Measurements from ENCODE around the gene GRIK3.
A peak's percentile ranks its signal among the peaks of the same experiment; 100 is the strongest.

Gene GRIK3

DNA sequence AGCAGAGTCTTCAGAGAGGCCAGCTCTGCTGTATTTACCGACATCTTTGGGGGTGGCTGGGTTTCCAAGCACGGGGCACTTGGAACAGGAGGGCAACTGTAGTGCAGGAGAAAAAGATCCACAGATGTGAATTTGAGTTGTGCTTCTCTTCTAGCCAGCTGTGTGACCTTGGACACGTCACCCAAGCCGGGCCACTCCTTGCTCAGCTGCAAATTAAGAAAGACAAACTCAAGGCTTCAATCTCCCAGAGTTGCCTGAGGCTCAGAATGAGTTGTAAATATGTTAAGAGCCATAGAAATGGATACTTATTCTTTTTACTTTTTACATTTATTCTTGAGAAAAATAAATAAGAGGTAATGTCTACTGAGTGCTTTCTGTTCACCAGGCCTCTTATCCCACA is 24.3 kb downstream of the GRIK3 start:
- DNase-seq: no peak

DNA sequence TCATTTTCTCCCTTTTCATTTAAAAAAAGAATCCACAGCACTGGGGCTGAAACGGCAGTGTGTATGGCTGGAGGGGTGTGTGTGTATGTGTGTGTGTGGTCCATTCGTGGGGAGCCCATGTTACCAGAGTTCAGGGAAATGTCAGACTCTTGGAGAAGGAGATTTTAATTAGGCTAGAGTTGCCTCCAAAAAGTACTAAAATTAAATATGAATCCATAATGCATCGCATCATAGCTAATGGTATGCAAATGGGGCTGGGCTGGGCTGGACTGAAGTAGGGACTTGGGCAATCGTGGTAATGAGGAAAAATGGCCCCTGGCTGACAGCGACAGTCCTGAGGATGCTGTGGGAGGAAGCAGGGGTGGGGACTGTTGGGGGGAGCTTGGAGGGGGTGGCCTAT is 24.8 kb downstream of the GRIK3 start:
- no peak for DNase-seq

DNA sequence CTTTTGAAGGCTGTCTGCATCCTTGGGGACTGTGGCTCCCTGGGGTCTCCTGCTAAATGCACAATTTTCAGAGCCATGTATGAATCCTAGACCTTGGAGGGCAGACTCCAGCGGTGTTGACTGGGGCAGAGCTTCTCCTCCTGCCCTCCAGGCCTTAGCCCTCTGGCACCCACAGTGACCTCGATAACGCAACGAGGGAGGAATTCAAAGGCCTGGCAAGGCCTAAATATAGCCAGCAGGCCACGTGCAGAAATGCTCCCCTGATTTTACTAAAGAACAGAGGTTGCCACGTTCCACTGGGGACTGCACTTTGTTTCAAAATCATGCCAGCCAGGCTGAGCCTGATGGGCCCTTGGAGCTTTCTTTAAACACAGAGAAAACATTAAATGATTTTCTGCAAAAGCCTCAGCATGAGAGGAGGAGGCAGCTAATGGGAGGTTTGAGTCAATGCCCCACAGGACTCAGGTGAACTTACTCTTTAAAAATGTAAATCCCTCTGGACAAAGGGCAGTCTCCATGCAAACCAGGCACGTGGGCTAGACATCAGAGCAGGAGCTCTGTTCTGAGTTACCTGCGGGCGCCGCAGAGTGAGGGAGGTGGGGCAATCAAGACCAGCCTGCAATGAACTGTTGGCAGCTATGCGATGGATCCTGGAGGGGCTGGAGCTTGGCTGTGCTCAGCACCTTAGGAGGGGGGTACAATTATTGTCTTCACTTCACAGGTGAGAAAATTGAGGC is 28.0 kb downstream of the GRIK3 start:
- no peak for DNase-seq

DNA sequence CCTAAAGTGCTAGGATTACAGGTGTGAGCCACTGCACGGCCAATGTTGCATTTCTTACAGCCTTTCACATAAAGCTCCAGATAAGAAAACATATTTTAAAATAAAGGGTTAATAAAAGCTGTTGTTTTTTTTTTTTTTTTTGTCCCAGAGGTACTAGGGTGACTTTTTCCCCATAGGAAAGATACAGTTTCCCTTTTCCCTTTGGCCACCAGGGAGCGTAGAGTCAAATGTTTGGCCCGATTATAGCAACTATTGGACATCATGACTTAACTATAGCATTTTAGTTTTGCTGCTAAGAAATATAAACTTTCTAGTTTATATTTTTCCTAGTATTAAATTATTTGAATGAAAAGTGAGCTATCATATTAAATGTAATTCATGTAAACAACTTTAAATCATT is 31.4 kb downstream of the GRIK3 start:
- DNase-seq: no peak

DNA sequence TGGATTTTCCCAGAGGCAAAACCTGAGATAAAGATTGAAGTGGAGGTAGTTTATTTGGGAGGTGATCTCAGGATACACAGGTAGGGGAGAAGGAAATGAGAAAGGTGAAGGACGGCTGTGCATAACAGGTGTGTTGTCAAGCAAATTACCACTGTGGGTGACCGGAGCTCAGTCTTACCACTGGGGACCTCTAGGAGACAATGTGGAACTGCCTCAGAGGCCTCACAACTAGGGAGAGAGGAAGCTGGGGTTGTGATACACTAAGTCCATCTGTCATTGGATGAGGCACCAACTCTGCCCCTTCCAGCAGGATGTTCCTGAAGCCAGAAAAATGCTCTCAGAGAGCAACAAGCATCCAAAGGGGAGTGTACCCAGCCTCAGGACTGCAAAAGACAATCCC is 32.6 kb downstream of the GRIK3 start:
- peak in 1 of 2 experiments; percentile 38 for DNase-seq

DNA sequence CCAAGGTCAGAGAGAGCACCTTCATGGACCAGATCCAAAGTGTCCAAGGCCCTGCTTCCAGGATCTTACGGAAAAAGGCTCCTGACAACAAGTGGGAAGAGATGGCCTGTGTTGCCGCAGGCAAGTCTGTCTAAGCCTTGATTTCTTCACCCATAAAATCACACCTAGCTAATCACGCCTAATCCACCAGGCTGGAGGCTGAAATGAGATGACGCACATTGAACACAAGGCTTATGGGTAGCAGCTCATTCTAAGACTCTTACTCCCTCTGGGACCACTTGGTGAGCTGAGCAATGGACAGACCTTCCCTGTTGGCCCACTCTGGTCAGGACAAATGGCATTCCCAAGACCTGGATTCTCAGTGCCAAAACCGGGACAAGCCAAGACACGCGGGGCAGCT is 38.2 kb downstream of the GRIK3 start:
- no peak for DNase-seq

DNA sequence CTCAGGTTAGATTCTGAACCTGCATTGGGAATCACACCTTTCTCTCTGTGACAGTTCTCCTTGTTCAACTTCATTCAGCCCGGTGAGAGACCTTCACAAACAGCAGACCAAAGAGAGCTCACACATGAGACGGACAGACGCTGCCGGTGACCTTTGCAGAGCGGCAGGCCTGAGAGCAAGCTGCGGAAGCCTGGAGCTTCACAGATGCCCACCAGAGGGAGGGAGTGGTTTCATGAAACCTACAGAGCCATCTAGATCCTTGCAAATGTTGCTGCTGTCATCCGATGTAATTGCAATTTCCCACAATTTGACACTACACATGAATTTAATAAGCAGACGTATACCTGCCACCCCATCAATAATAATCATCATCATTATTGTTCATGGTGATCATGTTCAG is 39.4 kb downstream of the GRIK3 start:
- DNase-seq: no peak

DNA sequence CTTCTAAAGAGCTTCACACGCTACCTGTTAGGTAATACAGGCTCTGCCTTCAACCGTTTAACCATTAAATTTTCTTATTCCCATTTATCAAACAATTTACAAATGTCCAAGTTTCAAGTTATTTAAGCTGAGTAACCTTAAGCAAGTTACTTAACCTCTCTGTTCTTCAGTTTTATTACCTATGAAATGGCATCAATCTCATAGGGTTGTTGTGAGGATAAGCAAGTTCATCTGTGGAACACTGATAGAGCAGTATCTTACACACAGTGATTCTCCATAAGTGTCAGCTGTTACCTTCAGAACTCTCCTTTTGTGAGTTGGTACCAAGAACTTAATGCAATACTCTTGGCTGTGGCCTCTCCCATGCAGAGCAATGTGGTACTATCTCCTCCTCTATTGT is 40.0 kb downstream of the GRIK3 start:
- DNase-seq: no peak

DNA sequence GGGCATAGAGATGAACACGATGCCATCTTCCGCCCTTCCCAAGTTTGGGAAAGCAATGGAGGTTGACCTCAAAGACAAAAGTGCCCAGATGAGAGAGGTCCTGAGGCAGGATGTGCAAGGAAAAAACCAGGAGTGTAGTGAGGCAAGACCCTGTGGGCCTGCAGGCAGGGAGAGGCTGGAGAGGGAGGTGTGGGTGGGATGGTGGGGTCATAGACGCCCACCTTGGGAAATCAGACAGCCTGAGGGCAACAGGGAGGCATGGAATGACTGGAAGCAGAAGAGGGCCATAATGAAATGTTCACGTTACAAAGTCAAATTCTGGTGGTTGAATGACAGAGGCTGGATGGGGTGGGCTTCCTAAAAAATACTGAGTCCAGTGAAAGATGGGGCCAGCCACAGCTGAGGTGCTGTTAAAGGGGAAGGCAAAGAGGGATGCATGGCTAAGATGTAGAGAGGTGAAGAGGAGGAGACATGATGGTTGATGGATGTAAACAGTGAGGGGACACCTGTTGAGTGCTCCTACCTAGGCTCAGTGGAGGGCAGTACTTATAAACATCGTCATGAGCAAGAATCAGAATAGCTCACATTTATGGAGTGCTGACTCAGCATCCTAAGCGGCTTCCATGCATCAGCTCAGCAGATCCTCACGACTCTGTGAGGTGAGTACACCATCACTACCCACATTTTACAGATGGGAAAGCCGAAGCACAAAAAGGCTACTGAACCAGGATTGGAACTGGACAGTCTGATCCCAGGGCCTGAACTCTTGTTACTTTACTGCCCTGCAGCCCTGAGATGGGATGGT is 42.0 kb downstream of the GRIK3 start:
- no peak for DNase-seq

DNA sequence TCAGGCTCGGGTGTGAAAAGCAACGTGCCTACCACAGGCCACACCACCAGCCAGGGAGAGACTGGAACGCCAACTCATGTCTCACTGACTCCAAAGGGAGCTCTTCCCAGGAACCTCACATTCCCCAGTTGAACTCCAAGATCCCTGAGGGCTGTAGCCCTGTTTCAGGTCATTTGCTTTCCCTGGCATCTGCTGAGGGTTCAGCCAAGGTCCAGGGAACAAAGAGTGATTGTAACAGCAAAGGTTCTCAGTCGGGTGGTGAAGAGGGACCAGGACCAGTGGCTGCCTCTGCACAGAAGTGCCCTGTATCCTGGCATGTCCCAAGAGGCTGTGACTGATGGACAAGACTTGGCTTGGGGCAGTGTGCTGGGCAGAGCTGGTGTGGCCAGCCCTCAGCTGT is 42.8 kb downstream of the GRIK3 start:
- no peak for DNase-seq

DNA sequence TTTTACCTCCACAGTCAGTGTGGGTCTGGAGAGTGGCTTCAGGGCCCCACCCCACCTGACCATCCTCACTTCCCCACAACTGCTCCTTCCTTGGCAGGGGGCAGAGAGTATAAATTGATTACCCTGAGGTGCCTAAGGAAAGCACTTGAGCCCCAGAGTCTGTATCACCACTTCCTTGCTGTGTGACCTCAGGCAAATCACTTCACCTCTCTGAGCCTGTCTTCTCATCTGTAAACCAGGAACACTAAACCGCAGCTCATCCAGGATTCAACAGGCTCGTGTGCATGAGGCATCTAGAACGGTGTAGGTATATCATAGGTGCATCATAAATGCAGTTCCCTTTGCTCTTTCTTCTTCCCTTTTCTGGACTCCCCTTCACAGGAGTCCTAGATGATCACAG is 43.4 kb downstream of the GRIK3 start:
- no peak for DNase-seq

DNA sequence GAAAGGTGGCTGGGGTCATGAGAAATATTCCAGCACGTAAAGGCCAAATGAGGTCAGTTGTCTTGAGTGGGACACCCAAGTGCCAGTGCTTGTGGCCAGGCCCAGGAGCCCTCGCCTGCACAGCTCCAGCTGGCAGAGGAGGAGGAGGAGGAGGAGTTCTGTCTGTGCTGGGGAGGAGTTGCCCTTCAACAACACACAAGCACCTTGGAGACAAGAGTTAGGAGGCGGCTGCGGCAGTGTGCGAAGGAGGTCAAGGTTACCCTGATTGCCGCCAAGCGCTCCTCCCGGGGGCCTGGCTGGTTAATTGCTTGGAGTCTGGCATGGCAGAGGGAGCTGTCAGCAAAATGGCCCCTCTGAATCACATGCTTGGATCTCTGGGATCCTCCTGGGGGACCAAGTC is 45.1 kb downstream of the GRIK3 start:
- no peak for DNase-seq

DNA sequence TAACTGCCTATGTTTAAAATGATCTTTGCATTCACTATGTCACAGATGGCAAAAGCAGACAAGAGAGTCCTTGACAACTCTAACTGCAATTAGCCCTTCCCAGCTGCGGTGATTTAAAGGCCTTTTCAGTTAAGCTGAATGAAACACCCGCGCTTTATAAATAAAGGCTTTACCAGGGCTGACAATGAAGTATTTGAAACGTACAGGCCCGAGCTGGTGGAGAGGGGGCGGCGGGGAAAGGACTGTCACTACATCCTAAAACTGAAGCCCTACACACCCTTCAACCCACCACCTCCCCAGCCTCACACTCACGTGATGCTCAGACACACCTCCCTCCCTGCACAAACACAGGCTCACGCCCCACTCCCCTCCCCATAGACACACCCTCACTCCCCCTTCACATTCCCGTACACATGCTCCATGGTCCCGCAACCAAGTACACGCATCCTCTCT is 45.5 kb downstream of the GRIK3 start:
- DNase-seq: no peak

DNA sequence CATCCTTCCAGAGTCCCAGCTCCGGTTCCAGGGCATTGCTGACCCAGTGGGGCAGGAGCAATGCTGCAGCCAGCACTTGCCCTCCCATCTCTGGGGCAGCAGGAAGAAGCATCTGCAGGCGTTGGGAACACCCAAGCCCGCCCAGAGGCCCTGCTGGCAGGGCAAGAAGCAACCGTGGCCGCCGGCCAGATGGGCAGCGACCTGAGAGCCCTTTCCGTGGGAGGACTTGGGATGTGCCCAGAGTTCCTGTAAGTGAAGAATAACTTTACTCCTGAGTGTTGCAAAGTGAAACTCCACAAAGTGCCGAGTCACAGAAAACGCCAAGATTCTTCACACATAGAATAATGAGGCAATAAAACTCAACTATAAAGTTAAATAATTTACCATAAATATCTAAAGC is 46.0 kb downstream of the GRIK3 start:
- DNase-seq: no peak

DNA sequence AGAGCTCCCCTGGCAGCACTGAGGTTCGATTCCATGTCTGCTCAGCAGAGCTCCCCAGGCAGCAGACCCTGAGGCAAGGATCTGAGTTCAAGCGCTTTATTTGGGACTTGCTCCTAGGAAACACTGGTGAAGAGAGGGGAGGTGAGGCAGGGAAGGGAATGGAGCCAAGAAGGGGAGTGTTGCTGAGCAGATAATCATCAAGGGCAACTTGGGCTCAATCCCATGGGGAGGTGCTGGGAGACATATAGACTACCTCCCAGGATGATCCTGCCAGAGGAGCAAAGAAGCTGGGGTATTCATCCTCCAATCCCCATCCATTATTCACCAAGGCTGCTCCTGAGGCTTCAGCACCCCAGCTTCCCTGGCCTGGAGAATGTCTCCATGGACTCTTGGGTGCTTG is 47.0 kb downstream of the GRIK3 start:
- no peak for DNase-seq

DNA sequence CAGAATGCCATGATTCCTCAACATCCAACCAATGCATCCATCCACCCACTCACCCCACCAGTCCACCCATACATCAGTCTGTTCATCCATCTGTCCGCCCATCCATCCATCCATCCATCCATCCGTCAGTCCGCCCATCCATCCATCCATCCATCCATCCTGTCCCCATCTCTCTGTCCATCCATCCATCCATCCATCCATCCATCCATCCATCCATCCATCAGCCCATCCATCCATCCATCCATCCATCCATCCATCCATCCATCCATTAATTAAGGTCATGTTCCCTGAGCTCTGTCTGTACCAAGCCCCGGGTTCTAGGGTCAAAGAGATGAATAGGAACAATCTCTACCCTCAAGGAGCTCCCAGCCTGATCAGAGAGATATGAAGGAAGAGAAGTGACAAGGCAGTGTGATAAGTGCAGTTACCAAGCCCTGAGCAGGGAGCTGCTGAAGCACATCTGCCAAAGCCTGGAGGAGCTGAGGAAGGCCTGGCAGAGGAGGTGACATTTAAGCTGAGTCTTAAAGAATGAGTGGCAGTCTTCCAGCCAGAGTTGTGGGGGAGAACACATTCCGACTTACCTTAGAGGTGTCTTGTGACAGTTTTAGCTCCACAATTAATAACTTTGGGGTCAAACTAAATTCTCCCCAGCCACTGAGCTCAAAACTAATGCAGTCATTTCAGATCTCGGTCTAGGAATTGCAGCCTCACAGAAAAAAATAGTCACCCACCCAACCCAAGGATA is 47.9 kb downstream of the GRIK3 start:
- no peak for DNase-seq

DNA sequence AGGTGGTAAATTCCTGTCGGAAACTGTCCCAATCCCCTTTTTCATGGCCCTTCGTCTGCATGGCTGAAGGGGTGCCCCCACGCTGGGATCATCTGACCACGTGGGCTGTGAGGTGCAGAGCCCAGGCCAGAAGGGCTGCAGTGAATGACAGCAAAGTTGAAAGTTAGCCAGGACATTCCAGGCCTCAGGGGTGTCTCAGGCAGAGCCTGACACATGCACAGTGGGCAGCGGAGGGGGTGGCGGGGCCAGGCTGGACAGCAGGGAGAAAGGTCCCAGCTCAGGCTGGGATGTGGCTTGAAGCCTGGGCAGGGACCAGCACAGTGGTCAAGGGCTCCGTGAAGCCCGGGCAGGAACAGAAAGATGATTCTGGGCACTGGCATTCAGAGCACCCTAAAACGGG is 49.6 kb downstream of the GRIK3 start:
- DNase-seq: no peak

DNA sequence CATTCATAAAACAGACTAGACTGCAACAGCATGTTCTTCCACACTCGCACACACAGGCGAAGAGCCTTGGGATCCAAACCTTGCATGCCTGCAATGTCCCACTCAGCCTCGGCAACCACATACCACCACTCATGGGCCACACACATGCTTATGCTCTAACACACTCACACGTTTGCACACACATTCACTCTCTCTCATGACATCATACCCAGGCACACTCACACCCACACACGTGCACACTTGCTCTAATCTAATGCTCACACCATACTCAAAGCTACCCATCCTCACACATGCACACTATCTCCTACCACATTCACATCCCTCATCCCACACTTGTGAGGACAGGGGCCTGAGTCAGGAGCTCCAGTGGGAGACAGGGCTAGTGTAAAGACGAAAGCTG is 50.3 kb downstream of the GRIK3 start:
- DNase-seq: no peak

DNA sequence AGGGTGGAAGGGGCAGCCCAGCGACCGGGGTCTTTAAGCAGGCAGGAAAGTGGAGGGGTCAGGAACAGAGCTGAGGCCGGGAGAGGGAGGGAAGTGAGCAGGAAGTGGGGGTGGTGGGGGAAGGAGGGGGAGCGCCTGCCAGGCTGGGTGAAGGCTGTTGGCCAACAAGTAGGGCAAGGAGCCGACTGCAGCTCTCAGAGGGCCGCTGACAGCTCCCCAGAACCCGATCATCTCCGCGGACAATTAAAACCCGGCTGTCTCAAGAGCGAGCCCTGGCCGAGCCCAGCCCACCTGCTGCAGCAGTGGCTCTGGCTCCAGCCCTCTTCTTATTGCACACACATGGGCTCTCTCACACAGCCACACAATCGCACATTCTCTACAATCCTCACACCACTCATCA is 51.6 kb downstream of the GRIK3 start:
- DNase-seq: peak; percentile 27 to 61

DNA sequence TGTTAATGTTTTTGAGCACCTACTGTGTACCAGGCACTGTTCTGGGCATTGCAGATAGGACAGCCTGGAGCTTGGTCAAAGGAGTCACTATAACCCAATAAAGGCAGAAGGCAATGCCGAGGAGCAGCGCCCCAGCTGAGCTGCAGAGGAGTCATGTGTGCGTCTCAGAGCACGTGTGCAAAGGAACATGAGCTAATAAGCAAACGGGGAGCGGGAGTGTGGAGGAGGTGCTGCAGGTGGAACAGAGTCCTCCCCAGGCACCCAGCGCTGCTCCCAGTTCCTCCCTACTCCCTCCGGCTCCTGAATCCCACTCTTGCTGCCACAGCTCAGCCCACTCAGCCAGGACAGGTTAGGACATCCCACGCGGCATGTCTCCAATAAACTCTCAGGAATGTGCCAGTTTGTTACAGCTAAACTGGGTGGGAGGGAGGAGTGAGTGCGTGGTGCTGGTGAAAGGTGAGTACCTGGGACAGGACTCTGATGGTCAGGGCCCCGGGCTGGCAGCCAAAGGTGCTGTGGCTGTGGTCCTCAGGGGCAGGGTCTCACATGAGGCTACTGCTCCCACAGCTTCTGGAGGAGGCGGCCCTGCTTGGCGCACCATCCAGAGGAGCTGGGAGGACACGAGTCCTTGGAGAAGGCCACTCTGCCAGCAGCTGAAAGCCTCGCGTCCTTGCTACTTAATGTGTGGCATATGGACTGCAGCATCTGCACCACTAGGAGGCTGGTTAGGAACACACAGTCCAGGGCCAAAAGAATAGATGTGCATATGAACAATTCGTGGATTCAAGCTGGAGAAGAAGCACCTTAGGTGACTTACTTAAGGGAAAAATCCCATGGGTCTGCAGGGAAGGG is 52.3 kb downstream of the GRIK3 start:
- peak in 1 of 2 experiments; percentile 78 for DNase-seq

DNA sequence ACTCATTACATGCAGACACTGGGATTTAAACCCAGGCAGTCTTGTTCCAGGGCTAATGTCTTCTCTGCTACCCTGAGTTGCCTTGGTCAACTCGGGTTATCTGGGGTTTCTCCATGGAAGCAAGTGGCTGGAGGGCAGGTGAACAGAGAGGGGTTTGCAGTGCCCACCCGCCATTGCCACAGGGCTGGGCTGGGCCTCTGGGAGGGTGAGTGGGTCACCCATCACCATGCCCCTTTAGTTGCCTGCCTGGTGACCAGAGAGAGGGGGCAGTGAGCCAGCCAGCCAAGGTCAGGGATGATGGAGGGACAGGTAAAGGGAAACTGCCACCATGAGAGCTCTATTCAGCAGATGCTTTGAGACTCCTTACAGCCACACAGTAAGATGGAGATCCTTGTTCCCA is 53.2 kb downstream of the GRIK3 start:
- DNase-seq: no peak

DNA sequence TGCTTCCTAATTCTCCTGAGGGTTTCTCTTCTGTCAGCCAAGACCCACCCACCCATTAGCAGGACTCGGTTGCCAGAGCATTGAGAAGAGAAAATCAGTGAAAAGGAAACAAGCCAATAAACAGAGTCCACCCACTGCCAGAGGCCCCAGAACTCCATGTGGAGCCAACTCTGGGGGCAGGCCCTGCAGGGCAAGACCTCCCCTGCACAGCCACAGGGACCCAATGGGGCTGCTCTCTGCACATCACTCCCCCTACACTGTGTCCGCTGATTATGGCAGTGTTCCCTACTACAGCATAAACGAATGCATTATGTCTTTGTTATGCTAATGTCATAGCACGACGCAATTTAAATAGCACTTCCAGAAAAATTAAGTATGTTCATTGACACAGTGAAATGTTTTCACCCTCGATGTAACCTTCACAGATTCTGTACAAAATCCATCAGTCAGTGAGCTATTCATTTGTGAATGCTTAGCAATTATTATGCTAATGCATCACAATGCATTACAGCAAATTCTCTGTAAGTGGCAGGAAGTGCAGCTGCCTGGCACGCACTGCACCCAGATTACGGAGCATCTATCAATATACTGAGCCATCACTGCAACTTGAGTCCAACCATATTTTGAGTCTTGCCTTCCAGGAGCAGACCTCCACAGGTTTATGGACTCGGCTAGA is 56.4 kb downstream of the GRIK3 start:
- DNase-seq: peak; percentile 72 to 85
